NCI-H748 (cell line): ENCODE data around the gene SIGLEC6.
"Not testable (repeated sequence)": the region's sequence is repeated elsewhere in the genome, so short reads cannot be mapped to it uniquely, and the experiment has no call there.

ENCODE experiments used
- DNase-seq: peaks from one replicate; lab custom pipeline; 2025; ENCODE audit not compliant: unreplicated experiment; lab: John Stamatoyannopoulos, UW

SIGLEC6 gene

DNA sequence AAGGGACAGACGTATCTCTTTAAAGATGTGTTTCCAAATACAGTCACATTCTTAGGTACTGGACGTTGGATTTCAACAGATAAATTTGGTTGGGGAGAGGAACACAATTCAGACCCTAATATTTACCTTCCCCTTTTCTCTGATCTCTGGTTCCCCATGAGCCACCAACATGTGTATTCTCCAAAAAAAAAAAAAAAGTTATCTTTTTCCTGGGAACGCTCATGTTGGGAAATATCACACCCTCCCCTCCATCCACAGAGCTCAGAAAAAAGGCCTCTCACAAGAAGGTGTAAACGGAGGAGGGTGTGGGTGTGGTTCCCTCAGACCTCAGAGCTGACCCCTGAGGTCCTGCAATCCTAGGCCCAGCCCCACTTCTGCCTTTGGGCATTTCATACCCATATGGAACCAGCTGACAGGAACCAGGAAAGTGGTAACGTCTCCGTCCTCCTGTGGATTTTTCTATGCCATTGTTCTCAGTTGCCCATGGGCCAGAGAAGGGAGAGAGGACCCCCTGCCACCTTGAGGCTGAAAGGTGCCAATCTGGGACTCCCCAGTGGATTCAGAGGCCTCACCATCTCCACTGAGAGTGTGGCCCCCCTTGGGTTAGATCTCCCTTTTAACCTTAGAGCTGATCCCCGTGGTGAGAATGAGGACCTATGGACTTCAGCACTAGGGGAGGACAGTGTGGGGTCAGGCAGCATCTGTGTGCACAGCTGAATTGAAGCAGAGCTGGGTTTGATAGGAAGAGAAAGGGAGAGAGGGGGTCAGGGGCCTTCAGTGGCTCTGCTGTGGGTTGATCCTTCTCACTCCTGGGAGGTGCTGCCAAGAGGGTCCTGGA, 21.4 kb downstream of the SIGLEC6 start:
- no peak for DNase-seq

DNA sequence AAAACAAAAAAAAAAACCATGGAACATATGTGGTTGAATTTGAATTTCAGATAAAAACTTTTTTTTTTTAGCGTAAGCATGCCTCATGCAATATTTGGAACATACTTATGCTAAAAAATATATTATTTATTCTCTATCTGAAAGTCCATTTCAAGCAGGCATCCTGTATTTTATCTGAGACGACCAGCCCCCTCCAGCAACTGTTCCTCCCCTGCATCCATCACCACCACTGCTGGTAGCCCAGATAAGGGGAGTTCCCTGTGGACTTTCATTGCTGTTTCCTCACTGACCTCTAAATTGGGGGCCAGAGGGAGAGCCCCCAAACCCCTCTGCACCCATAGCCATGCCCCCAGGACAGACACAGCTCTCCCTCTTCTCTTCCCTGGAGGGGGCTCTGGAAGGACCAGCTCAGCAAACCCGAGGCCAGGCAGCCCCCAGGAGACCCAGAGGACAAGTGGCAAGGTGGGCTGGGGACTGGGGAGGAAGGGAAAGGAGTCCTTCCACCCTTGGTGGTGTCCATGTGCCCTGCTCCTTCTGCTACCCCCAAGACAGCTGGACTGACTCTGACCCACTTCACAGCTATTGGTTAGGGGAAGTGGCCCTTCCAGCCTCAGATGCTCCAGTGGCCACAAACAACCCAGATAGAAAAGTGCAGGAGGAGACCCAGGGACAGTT, 23.3 kb downstream of the SIGLEC6 start:
- DNase-seq, result no peak

DNA sequence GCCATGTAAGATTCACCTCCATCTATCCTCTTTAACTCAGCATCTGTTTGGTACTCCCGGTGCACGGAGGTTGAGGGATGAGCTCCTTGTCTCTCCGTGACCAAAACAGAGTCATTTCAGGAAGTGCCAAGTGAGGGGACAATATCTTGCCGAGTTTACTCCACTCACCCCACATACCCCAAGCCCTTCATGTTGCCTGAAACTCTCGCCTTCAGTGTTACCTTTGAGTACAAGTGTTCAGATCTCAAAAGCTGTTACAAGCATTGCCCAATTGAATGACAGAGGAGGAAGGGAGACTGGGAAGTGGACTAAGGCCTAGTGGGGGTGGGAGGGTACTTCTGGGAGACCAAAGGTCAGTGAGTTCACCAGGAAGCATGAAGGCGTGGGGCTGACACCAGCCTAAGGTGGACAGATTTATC, 23.8 kb downstream of the SIGLEC6 start:
- DNase-seq, result no peak

DNA sequence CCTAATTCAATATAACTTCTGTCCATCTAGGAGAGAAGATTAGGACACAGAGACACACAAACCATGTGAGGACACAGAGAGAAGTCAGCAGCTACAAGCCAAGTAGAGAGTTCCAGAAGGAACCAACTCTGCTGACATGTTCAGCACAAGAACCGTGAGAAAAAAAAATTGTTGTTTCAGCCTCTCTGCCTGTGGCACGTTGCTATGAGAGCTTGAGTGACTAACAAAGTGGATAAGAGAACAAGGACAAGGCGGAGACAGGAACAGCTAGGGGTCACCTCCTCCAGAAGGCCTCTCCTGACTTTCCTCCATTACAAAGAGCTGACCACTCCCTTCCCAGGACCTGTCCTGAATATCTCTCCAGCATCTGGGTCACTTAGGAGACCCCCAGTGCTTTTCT, 24.3 kb downstream of the SIGLEC6 start:
- no peak for DNase-seq

DNA sequence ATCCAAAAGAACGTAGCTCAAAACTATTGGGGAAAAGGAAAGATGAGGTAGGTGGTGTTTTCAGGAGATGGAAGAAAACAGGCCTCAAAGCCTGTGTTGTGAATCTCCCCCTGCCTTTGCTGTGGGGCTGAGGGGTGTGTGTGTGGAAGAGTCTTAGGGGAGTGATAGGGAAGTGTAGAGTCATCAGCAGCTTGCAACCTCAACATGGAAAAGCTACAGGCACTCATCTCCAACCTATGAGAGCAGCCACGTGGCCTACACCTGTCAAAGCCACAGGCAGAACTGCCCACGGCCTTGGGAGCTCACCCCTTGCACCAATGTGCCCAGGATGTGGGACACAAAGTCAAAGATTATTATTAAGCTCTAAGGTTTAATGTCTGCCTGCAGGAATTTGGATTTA, 25.6 kb downstream of the SIGLEC6 start:
- DNase-seq, result no peak

DNA sequence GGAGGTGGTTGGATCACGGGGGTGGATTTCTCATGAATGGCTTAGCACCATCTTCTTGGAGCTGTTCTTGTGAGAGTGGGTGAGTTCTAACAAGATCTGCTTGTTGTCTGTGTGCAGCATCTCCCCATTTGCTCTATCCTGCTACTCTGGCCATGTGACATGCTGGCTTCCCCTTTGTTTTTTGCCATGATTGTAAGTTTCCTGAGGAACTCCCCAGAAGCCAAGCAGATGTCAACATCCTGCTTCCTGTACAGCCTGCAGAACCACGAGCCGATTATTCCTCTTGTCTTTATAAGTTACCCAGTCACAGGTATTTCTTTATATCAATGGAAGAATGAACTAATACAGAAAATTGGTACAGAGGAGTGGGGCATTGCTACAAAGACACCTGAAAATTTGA, 27.6 kb downstream of the SIGLEC6 start:
- DNase-seq, result no peak

DNA sequence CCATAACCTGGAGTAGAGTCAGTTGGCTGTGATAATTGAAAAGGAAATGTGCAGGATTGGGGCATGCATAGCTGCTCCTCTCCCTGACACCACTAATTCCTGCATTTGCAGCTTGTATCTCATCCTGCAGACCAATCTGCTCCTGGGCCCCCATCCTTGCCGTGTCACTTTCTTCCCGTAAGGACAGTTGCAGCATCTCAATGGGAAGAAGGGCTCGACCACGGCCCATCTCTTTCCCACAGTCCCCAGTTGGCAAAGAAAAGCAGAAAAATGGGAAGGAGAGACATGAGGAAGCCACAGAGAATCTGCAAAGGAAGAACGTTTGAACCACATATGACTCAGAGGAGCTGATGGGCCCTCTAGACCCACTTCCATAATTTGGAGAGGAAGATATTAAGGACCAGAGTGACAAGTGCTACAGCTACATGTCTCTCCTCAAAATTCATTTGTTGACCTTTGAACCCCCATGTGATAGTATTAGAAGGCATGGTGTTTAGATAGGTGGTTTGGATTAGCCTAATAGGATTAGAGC, 28.1 kb downstream of the SIGLEC6 start:
- DNase-seq, result no peak

DNA sequence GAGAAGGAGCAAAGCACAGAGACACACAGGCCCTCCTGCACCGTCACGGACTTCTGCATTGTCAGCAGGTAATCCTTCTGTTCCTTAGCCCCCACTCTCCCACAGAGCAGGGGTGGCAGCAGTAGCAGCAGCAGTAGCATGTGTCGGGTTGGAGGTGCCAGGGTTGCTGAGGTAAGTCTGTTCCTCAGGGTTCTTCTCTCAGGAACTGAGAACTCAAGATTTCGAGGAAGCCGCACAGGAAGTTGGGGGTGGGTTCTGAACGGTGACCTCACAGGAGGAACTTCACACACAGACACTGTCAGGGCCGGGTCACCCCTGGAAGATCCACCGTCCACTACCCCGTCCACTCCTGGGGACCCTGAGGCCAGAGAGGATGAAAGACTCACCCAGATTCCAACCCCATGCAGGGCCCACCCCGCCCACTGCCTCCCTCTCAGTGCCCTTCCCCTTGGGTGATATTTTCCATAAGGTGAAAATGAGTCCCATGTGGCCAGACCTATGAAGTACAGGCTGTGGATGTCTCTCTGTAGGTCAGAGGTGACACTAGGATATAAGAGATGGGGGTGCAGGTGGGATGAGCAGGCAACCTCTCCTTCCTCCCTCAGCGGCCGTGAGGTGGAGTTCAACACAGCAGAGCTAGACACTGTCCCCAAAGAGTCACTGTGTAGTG, 29.7 kb downstream of the SIGLEC6 start, which contains the start of gene SIGLEC12:
Gene SIGLEC12, minus strand, starts transcription at position 207 of the 670 bp plus-strand sequence. Its CDS starts 67 bp downstream, at position 140.
- no peak for DNase-seq

DNA sequence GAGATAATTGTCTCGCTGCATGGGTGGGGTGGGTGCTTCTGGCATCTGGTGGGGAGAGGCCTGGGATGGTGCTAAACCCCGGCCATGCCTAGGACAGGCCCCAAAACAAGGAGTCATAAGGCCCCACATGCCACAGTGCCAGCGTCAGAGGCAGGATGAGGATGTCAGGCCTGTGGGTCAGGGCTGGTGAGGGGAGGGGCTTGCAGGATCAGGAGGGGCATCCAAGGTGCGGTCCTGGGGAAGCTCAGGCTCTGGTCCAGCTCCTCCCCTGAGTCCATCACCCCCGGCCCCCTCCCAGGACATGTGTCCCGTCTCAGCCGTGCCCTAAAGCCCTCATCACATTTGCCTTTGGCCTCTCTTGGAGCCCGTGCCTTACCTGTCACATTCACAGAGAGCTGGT, 30.5 kb downstream of the SIGLEC6 start:
- DNase-seq, result not testable (repeated sequence)

DNA sequence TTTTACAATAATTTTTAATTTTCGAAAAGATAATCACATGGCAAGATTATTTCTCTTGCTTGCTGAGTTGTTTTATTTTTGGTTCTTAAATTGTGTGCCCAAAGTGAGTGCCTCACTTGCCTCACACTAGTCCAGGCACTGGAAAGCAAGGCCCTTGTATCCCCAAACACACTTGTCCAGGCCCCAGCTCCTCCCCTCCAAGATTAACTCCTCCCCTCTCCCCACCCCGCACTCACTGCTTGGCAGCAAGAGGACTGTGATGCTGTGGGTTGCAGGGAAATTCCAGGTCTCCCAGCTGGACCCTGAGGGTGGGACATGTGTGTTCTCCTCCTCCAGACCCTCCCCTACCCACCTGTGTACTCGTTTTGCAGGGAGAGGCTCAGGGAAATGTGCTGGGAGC, 33.8 kb downstream of the SIGLEC6 start:
- no peak for DNase-seq

DNA sequence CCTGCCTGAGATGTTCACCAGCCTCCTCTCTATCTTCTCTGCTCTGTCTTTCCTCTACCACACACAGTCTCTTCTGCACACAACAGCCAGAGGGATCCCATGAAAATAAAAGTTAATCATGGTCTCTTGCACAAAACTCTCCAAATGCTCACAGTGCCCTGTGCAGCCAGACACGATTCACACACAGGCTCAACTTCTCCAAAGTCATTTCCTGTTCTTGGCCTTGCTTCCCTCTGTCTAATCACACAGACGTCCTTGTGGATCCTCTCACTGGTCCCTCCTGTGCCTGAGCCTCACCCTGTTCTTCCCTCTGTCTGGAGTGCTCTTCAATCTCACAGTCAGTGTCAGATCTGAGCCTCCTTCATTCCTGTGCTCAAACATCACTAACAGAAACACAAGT, 37.7 kb downstream of the SIGLEC6 start:
- DNase-seq, result no peak

DNA sequence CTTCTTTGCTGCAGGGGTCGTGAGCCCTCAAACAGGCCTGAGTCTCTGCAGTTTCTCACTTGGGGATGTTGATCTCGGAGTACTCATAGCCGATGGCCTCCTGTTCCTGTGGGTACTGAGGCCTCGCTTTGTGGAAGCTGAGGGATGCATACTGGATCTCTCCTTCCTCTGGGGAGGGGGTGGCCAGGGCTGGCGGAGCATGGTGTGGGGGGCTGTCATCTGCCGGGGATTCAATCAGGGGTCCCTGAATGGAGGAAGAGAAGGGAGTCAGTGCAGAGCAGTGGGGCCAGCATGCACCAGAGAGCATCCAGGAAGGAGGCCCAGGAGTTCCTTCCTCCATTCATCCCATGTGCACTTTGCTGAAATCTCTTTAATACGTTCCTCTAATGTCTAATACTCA, 39.9 kb downstream of the SIGLEC6 start:
- no peak for DNase-seq

DNA sequence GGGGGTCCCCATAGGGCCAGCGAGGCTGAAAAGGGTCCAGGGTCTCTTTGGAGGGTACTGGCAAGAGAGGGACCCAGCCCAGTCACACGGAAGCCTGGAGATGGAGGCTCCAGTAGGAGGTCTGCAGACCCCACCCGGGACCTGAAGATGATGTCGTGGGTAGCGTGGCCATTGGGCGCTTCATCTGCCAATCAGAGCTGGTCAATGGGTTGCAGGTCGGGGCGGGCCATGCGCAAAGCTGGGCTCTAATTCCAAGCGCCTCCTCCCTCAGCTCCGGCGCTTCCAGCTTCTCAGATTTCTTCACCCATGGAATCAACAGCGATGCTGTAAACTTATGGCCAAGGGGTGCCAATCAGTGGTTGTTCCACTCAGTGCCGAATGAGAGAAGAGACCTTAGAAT, 40.8 kb downstream of the SIGLEC6 start:
- DNase-seq, result no peak

DNA sequence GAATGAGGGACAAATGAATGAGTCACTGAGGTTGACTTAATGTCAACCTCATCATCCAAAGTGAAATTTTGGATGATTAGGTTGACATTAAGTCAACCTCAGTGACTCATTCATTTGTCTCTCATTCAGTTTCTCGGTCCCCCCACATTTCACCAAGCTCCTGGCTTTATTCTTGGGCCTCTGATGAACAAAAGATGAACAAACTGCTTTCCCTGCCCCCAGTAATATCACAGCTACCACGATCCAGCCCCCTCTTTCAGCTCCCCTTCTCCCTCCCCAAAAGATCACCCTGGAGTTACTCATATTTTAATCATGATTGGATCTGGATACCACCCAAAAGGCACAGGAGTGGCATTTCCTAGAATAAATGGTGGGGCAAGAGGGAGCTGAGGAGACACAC, 42.4 kb downstream of the SIGLEC6 start:
- DNase-seq, result no peak

DNA sequence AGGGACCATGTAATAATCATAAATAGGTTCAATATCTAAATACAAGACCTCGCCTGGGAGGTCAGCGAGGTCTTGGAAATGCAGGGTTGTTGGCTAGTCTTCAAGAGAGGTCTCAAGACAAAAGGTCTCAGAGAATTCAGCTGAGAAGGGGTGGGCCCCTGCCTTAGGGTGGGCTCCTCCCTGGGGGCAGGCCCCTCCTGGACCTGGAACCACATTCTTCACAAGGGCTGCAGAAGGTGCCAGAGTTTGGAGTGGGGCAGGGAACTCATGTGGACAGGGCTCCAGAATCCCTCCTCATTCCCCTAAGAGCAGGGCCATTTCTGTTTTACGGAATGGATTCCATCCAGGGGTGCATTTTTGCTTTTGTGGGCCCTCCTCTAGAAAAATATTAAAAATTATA, 43.0 kb downstream of the SIGLEC6 start:
- DNase-seq, result no peak

DNA sequence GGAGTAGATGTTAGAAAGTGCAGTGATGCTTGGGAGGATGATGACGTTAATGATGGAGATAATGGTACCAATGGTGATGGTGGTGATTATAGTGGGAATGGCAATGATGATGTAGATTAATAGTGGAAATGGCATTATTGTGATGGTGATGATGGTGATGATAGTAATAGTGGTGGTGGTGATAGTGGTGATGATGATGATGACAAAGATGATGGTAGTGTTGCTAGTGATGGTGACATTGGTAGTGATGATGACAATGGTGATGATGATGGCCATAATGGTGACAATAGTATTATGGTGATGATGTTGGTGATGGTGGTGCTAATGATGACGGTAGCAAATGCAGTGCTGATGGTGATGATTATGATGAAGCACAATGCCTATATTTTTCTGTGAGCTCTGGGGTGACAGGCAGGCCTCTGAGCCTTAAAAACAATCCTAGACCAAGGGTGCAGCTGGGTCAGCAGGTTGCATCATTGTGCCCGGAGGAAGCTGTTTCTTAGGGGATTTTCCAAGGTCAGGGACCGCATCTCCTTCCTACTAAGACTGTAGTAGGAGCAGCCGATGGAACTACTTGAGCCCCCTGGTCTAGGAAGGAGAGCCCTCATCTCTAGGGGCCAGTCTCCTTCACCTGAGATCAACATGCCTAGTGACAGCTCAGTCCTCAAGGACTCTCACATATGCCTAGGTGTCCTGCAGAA, 45.4 kb downstream of the SIGLEC6 start:
- DNase-seq, result no peak

DNA sequence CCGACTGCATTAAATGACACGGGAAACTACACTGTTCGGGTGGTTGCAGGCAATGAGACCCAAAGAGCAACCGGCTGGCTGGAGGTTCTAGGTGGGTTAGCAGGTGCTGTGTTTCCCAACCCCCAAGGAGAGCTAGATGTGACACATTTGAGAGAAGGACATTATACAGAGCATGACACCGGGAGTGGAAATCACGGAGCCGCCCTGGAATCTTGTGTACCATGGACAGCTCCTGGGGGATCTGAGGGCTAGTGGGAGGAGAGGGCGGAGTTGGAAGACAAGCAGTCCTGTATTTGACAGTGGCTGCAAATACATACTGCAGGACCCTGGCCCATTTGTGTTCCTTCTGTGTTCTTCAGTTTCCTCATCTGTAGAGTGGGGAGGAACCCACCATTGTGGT, 50.9 kb downstream of the SIGLEC6 start:
- DNase-seq, result no peak

DNA sequence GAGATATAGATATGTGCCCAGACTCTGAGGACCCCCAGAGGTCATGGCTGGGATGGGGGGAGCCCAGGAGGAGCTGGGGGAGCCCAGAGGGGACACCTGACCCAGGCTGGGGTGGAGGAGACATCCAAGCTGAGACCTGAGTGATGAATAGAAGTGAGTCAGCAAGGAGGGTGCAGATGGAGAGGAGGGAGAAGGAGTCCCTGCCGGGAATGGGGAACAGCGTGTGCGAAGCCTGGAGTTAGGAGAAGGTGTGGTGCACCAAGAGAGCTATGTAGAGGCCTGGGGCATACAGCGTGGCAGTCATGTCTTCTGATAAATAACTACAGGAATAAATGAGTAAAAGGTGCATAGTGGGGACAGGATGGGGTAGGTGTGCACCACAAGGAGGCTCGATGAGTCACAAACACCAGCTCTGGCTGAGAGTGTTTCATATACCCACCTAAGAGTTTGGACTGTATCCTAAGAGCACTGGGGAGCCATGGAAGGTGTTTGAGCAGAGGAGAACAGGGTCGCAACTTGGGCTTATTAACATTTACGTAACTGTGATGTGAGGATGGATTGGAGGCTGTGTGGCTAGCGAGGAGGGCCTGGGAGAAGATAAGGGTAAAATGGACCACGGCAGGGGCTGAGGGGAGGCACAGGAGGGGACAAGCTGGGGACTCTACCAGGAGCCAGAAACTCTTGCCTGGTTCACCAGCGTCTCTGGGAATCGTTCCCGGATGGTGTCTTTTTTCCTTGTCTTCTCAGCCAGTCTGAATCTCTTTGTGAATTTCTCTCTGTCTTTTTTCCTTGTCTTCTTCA, 51.7 kb downstream of the SIGLEC6 start:
- DNase-seq, result no peak

DNA sequence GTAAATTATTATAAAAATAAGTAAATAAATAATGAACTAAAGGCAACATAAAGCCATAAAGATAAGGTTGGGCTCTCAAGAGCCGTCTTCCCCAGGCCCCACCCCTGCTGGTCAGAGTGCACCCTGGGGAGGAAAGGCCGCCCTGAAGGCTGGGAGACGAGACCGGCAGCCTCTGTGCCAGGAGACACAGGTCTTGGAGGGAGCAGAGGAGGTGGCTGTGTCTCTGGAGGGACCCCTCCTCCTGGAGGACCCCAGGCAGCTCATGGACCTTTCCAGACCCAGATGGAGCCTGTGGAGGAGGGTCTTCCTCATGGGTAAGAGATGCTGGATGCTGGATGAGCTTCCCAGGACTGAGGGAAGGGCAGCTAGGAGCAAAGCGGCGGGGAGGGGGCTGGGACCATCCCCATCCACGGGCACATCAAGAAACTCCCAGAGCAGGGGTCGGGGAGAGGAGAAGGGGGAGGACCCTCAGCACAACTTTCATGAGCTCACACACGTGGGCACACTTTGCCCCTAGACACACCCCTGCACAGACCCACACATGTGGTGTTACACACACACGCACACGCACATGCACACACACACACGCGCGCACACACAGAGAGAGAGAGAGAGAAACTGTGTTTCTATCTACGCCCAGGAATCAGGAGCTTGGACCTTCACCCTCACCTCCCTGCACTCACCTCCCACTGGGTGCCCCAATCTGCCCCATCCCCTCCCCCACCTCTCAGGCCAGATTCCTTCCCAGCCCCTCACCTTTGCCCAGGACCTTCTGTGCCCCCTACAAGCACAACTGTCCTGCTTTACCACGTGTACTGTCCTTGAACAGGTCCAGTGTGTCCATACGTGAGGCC, 52.9 kb downstream of the SIGLEC6 start, which contains the start of gene CEACAM18:
Gene CEACAM18, plus strand, starts transcription at position 159 of the 854 bp plus-strand sequence.
- no peak for DNase-seq
